Trophoblast cell (in vitro differentiated cells and primary cell): Measurements from ENCODE around the gene NEU3.
"Not testable (repeated sequence)": the region's sequence is repeated elsewhere in the genome, so short reads cannot be mapped to it uniquely, and the experiment has no call there.

ENCODE experiments used
- DNase-seq, 2 donors: peaks; one replicate each; pipeline ENCODE4 v3.0.0-alpha.2; 2016
- H2AFZ ChIP-seq: 2 replicates; pipeline ENCODE4 v1.6.1; 2013; ENCODE audit warnings: low read length, moderate library complexity, mild to moderate bottlenecking; ENCODE audit not compliant: insufficient read depth, poor library complexity
- H2AK5ac ChIP-seq: 2 replicates; pipeline ENCODE4 v1.6.1; 2013; ENCODE audit warnings: mild to moderate bottlenecking, low read length
- H2BK120ac ChIP-seq: 2 replicates; pipeline ENCODE4 v1.6.1; 2013; ENCODE audit warnings: low read length, mild to moderate bottlenecking, moderate library complexity; ENCODE audit not compliant: insufficient read depth, poor library complexity
- H2BK12ac ChIP-seq: 2 replicates; pipeline ENCODE4 v1.6.1; 2013; ENCODE audit warnings: mild to moderate bottlenecking, low read length, moderate library complexity
- H2BK5ac ChIP-seq: 2 replicates; pipeline ENCODE4 v1.6.1; 2013; ENCODE audit warnings: low read length, low read depth, moderate library complexity, mild to moderate bottlenecking; ENCODE audit not compliant: poor library complexity
- H3K14ac ChIP-seq: 2 replicates; pipeline ENCODE4 v1.6.1; 2013; ENCODE audit warnings: mild to moderate bottlenecking, low read length
- H3K18ac ChIP-seq: 2 replicates; pipeline ENCODE4 v1.6.1; 2013; ENCODE audit warnings: mild to moderate bottlenecking, low read length
- H3K23ac ChIP-seq: 2 replicates; pipeline ENCODE4 v1.6.1; 2013; ENCODE audit warnings: low read length
- H3K27ac ChIP-seq: 2 replicates; pipeline ENCODE4 v1.5.1; 2013; ENCODE audit warnings: low read depth, mild to moderate bottlenecking, inconsistent platforms, low read length, moderate library complexity
- H3K27me3 ChIP-seq: 2 replicates; pipeline ENCODE4 v1.6.1; 2013; ENCODE audit warnings: inconsistent platforms, mild to moderate bottlenecking, low read length, moderate library complexity; ENCODE audit not compliant: insufficient read depth
- H3K36me3 ChIP-seq, 2 experiments: 1 replicate in 1 of 2; 2 replicates in 1 of 2; pipeline ENCODE4 v1.6.1; 2013; ENCODE audit warnings: low read length in 2 of 2, mild to moderate bottlenecking in 2 of 2, moderate library complexity in 1 of 2; ENCODE audit not compliant: insufficient read depth in 2 of 2, control insufficient read depth in 1 of 2
- H3K4ac ChIP-seq: 2 replicates; pipeline ENCODE4 v1.6.1; 2013; ENCODE audit warnings: low read depth, mild to moderate bottlenecking, low read length, moderate library complexity
- H3K4me1 ChIP-seq, 2 experiments: 1 replicate in 1 of 2; 2 replicates in 1 of 2; pipeline ENCODE4 v1.6.1; 2013; ENCODE audit warnings: low read length in 2 of 2, mild to moderate bottlenecking in 2 of 2, moderate library complexity in 1 of 2; ENCODE audit not compliant: insufficient read depth in 2 of 2, control insufficient read depth in 1 of 2
- H3K4me2 ChIP-seq: 2 replicates; pipeline ENCODE4 v1.6.1; 2013; ENCODE audit warnings: inconsistent platforms, mild to moderate bottlenecking, low read length, moderate library complexity
- H3K4me3 ChIP-seq: 2 replicates; pipeline ENCODE4 v1.5.1; 2013; ENCODE audit warnings: mild to moderate bottlenecking, low read depth, low read length, inconsistent platforms
- H3K79me1 ChIP-seq: one replicate; pipeline ENCODE4 v1.6.1; 2013; ENCODE audit warnings: low read length
- H3K79me2 ChIP-seq: 2 replicates; pipeline ENCODE4 v1.6.1; 2013; ENCODE audit warnings: low read length, mild to moderate bottlenecking; ENCODE audit not compliant: control insufficient read depth, insufficient read depth, poor library complexity
- H3K9ac ChIP-seq: 2 replicates; pipeline ENCODE4 v1.6.1; 2013; ENCODE audit warnings: mild to moderate bottlenecking, low read length
- H3K9me3 ChIP-seq: 2 replicates; pipeline ENCODE4 v1.6.1; 2013; ENCODE audit warnings: low read depth, mild to moderate bottlenecking, control low read depth, inconsistent platforms, low read length; ENCODE audit not compliant: insufficient read depth
- H4K12ac ChIP-seq: 2 replicates; pipeline ENCODE4 v1.6.1; 2013; ENCODE audit warnings: low read depth, mild to moderate bottlenecking, low read length, moderate library complexity
- H4K8ac ChIP-seq: 2 replicates; pipeline ENCODE4 v1.6.1; 2013; ENCODE audit warnings: low read depth, mild to moderate bottlenecking, low read length, moderate library complexity
- H4K91ac ChIP-seq: one replicate; pipeline ENCODE4 v1.6.1; 2013; ENCODE audit warnings: low read depth, mild to moderate bottlenecking, low read length, moderate library complexity
- WGBS: extraction: QIAGEN DNeasy Blood & Tissue Kit; methylation state at CpG from one replicate; pipeline ENCODE4 v1.1.7; 2013; ENCODE audit warnings: missing lambda C conversion rate; ENCODE audit not compliant: insufficient read length, insufficient coverage; ENCODE audit errors: extremely low coverage; 5-methylcytosine and 5-hydroxymethylcytosine counted together

The NEU3 gene

GRCh38 chr11:74984070-74984469 lies 4.7 kb upstream of the NEU3 start:
- Histone ChIP-seq H3K9me3 (no peaks in the 10 kb centered on the region), H3K27ac (no peak overlapping the region), H3K18ac (no peak overlapping the region), H4K12ac (no peak overlapping the region), H3K27me3 (no peaks in the 10 kb centered on the region), H3K4me3 (no peak overlapping the region), H3K23ac (no peak overlapping the region), H4K91ac (no peak overlapping the region), H3K36me3 (peaks cover 3 to 9% of the 10 kb centered on the region in 2 experiments), H2AFZ (no peak overlapping the region), H2AK5ac (no peak overlapping the region), H3K79me1 (peaks cover 3% of the 10 kb centered on the region), H3K14ac (no peak overlapping the region), H2BK5ac (no peak overlapping the region), H2BK12ac (no peak overlapping the region), H3K4me2 (no peak overlapping the region), H4K8ac (no peak overlapping the region), H2BK120ac (no peak overlapping the region), H3K4me1 (no peaks in the 10 kb centered on the region), H3K79me2 (peaks cover 2% of the 10 kb centered on the region), H3K9ac (no peak overlapping the region), H3K4ac (no peak overlapping the region)
- peak in 1 of 2 donors; percentile 18 for DNase-seq
- WGBS = no CpG with 5 or more reads among the region's 3 CpGs

GRCh38 chr11:74984730-74985129 lies 4.0 kb upstream of the NEU3 start:
- Histone ChIP-seq H3K27ac (no peak overlapping the region), H2AK5ac (no peak overlapping the region), H3K79me1 (peaks cover 3% of the 10 kb centered on the region), H3K4me2 (no peak overlapping the region), H3K4ac (no peak overlapping the region), H2AFZ (no peak overlapping the region), H2BK120ac (no peak overlapping the region), H3K36me3 (peaks cover 3 to 8% of the 10 kb centered on the region in 2 experiments), H4K8ac (no peak overlapping the region), H3K79me2 (peaks cover 2% of the 10 kb centered on the region), H2BK5ac (no peak overlapping the region), H3K27me3 (no peaks in the 10 kb centered on the region), H3K9me3 (no peaks in the 10 kb centered on the region), H3K4me3 (no peak overlapping the region), H2BK12ac (no peak overlapping the region), H3K23ac (no peak overlapping the region), H4K12ac (no peak overlapping the region), H3K18ac (no peak overlapping the region), H3K9ac (no peak overlapping the region), H3K14ac (no peak overlapping the region), H3K4me1 (peaks cover 0 to 4% of the 10 kb centered on the region in 2 experiments), H4K91ac (no peak overlapping the region)
- WGBS = no CpG with 5 or more reads among the region's 2 CpGs
- no peak for DNase-seq

- peaks cover 0 to 4% of the 10 kb centered on the region in 2 experiments for H3K4me1 ChIP-seq
- H3K27ac ChIP-seq = no peak overlapping the region
- no peak overlapping the region for H2BK120ac ChIP-seq
- H4K12ac ChIP-seq = peak overlapping the region; percentile 3
- H3K9ac ChIP-seq = peak overlapping the region; percentile 37
- H3K36me3 ChIP-seq = no peaks in the 10 kb centered on the region
- no peak overlapping the region for H3K23ac ChIP-seq
- H3K27me3 ChIP-seq = no peaks in the 10 kb centered on the region
- H2BK12ac ChIP-seq = no peak overlapping the region
- no peak overlapping the region for H2BK5ac ChIP-seq
- H3K4me2 ChIP-seq = peak overlapping the region; percentile 92
- no peaks in the 10 kb centered on the region for H3K9me3 ChIP-seq
- H2AFZ ChIP-seq = peak overlapping the region; percentile 38
- H4K8ac ChIP-seq = peak overlapping the region; percentile 43
- peak overlapping the region; percentile 1 for H3K18ac ChIP-seq
- H3K4me3 ChIP-seq = peak overlapping the region; percentile 75
- H3K4ac ChIP-seq = no peak overlapping the region
- no peak overlapping the region for H4K91ac ChIP-seq
- H3K79me1 ChIP-seq = peaks cover 3% of the 10 kb centered on the region
- DNase-seq = peak in 1 of 2 donors; percentile 37
- WGBS = no CpG with 5 or more reads among the region's 8 CpGs
- H2AK5ac ChIP-seq = no peak overlapping the region
- peaks cover 2% of the 10 kb centered on the region for H3K79me2 ChIP-seq
- H3K14ac ChIP-seq = no peak overlapping the region
These were observed 516 bp downstream of the NEU3 start for GRCh38 chr11:74989260-74989638.

GRCh38 chr11:74990150-74990549 lies 1.4 kb downstream of the NEU3 start:
- not testable (repeated sequence) for H3K36me3 ChIP-seq, H2BK120ac ChIP-seq, H3K9me3 ChIP-seq, H3K9ac ChIP-seq, H4K8ac ChIP-seq, H3K27me3 ChIP-seq, H3K79me2 ChIP-seq, H3K79me1 ChIP-seq, H2BK5ac ChIP-seq, H3K4ac ChIP-seq, H2BK12ac ChIP-seq, H4K12ac ChIP-seq, H3K23ac ChIP-seq, H2AK5ac ChIP-seq, H3K4me3 ChIP-seq, H3K27ac ChIP-seq, H3K14ac ChIP-seq, H3K18ac ChIP-seq, H3K4me2 ChIP-seq, H3K4me1 ChIP-seq, H4K91ac ChIP-seq, H2AFZ ChIP-seq
- peak in 1 of 2 donors; percentile 32 for DNase-seq
- no CpG with 5 or more reads among the region's 4 CpGs for WGBS
